Esophagus muscularis mucosa (tissue), 4 donors: Measurements from ENCODE around the gene ARTN. TPM values are rescaled to one million over a fixed set of nuclear protein-coding genes. Genes with fewer than 3 reads are reported as not detected.

Experiments used
- DNase-seq: peaks from one replicate; pipeline ENCODE4 v3.0.0-alpha.2; 2017; ENCODE audit errors: extremely low spot score
- H3K27ac ChIP-seq, 4 donors: fragments of 200-600 bp; sonication (generic); replicated peaks in 1 of 4; 1 replicate in 3 of 4; 2 replicates in 1 of 4; pipeline ENCODE4 v1.5.1; 2016 to 2019; ENCODE audit warnings: mild to moderate bottlenecking in 1 of 4
- H3K27me3 ChIP-seq, 4 donors: fragments of 200-600 bp; sonication (generic); one replicate each; pipeline versions ENCODE4 v1.5.1 to v1.6.0; 2016 to 2019
- H3K36me3 ChIP-seq, 4 donors: fragments of 200-600 bp; sonication (generic); one replicate each; pipeline ENCODE4 v1.5.1; 2016 to 2019
- H3K4me1 ChIP-seq, 4 donors: fragments of 200-600 bp; sonication (generic); one replicate each; pipeline ENCODE4 v1.5.1; 2016 to 2019
- H3K4me3 ChIP-seq, 4 donors: fragments of 200-600 bp; sonication (generic); 1 replicate in 2 of 4; 2 replicates in 2 of 4; pipeline ENCODE4 v1.5.1; 2016 to 2019; ENCODE audit warnings: mild to moderate bottlenecking in 4 of 4, moderate library complexity in 1 of 4
- H3K9me3 ChIP-seq, 4 donors: fragments of 200-600 bp; sonication (generic); 1 replicate in 3 of 4; 2 replicates in 1 of 4; pipeline ENCODE4 v1.5.1; 2016 to 2019
- CTCF ChIP-seq, 3 experiments: fragments of 200-600 bp in 2 of 3; fragments of 450-650 bp in 1 of 3; sonication (generic) in 2 of 3; IDR thresholded peaks; one replicate each; pipeline ENCODE4 v1.5.1; 2017 to 2019; ENCODE audit warnings: antibody characterized with exemption in 3 of 3, mild to moderate bottlenecking in 2 of 3, moderate library complexity in 1 of 3
- EP300 ChIP-seq: sonication (generic); formaldehyde crosslinking; IDR thresholded peaks from one replicate; pipeline ENCODE4 v1.6.1; 2017; ENCODE audit warnings: antibody characterized with exemption
- POLR2A ChIP-seq: fragments of 450-650 bp; IDR thresholded peaks from one replicate; pipeline ENCODE4 v1.6.1; 2017; ENCODE audit warnings: antibody characterized with exemption, moderate library complexity, mild to moderate bottlenecking, low read depth
- POLR2AphosphoS5 ChIP-seq, 2 donors: sonication (generic); formaldehyde crosslinking; IDR thresholded peaks; one replicate each; pipeline ENCODE4 v1.6.1; 2017; ENCODE audit warnings: antibody characterized with exemption in 2 of 2
- WGBS: methylation state at CpG from one replicate; pipeline ENCODE4 v1.1.5; 2018; 5-methylcytosine and 5-hydroxymethylcytosine counted together
- intact Hi-C: fragments of 100-400 bp; cut with DNase I; formaldehyde crosslinking; loops from one replicate; pipeline ENCODE4 v1.15.1; 2023
- total RNA-seq, 4 donors: library from RNA; depleted of rRNA; stranded (reverse); fragments of >200 nt; gene quantifications; one replicate each; pipeline versions ENCODE4 v1.1.0 to v1.2.1, GENCODE V29; 2016

ARTN gene
- total RNA-seq, 4 donors from 2014 or later: 0.39 to 1.1 (median 0.42) TPM; not detected in 1

GRCh38 chr1:43904660-43905551 is 28.7 kb upstream of the ARTN start:
- DNase-seq: no peak
- 67% methylated on average over 7 of the region's 7 CpGs for WGBS

GRCh38 chr1:43908226-43908625 is 25.4 kb upstream of the ARTN start:
- Histone ChIP-seq H3K9me3 (no peaks in the 10 kb centered on the region), H3K4me3 (no peak overlapping the region), H3K36me3 (peaks cover 0 to 42% (median 12%) of the 10 kb centered on the region in 4 donors), H3K4me1 (peaks cover 0 to 13% (median 12%) of the 10 kb centered on the region in 4 donors), H3K27me3 (no peaks in the 10 kb centered on the region), H3K27ac (no peak overlapping the region)
- DNase-seq: no peak
- intact Hi-C loops: no loop called here
- WGBS: 100% methylated on average over 2 of the region's 2 CpGs
- TF ChIP-seq CTCF (IDR thresholded peaks at IDR 0.05) (no peak), EP300 (no peak), POLR2A (no peak), POLR2AphosphoS5 (IDR thresholded peaks at IDR 0.05) (no peak)

More at GRCh38 chr1:43904660-43905551, 28.7 kb upstream of the ARTN start:
- no peaks in the 10 kb centered on the region for H3K9me3 ChIP-seq
- H3K4me3 ChIP-seq: no peak overlapping the region
- intact Hi-C loops: no loop called here
- TF ChIP-seq EP300: no peak
- TF ChIP-seq CTCF (IDR thresholded peaks at IDR 0.05): no peak
- TF ChIP-seq POLR2AphosphoS5 (IDR thresholded peaks at IDR 0.05): no peak
- TF ChIP-seq POLR2A: no peak
- H3K27me3 ChIP-seq: no peaks in the 10 kb centered on the region
- no peak overlapping the region for H3K27ac ChIP-seq
- H3K36me3 ChIP-seq: peaks cover 0 to 41% (median 23%) of the 10 kb centered on the region in 4 donors
- H3K4me1 ChIP-seq: no peaks in the 10 kb centered on the region

GRCh38 chr1:43908858-43909257 is 24.7 kb upstream of the ARTN start:
- Histone ChIP-seq H3K36me3 (peaks cover 0 to 42% (median 12%) of the 10 kb centered on the region in 4 donors), H3K27me3 (no peaks in the 10 kb centered on the region), H3K9me3 (no peaks in the 10 kb centered on the region), H3K4me1 (peaks cover 0 to 18% (median 13%) of the 10 kb centered on the region in 4 donors), H3K4me3 (no peak overlapping the region), H3K27ac (no peak overlapping the region)
- TF ChIP-seq CTCF (IDR thresholded peaks at IDR 0.05) (no peak), EP300 (no peak)
- no peak for DNase-seq
- intact Hi-C loops: no loop called here
- WGBS: 90% methylated on average over 5 of the region's 5 CpGs

- no peak overlapping the region for H3K4me3 ChIP-seq
- TF ChIP-seq CTCF (IDR thresholded peaks at IDR 0.05): no peak
- TF ChIP-seq POLR2A: no peak
- TF ChIP-seq POLR2AphosphoS5 (IDR thresholded peaks at IDR 0.05): no peak
- TF ChIP-seq EP300: no peak
- H3K27me3 ChIP-seq: no peaks in the 10 kb centered on the region
- no peaks in the 10 kb centered on the region for H3K9me3 ChIP-seq
- H3K36me3 ChIP-seq: peaks cover 0 to 42% (median 10%) of the 10 kb centered on the region in 4 donors
- peaks cover 0 to 18% (median 13%) of the 10 kb centered on the region in 4 donors for H3K4me1 ChIP-seq
- intact Hi-C loops: no loop called here
- no peak for DNase-seq
- H3K27ac ChIP-seq: no peak overlapping the region
- WGBS: 88% methylated on average over 1 of the region's 1 CpG
These were observed 23.3 kb upstream of the ARTN start for GRCh38 chr1:43910343-43910742.
